HCT116 (cell line): ENCODE measurements around the gene LRRFIP1. TPM values are rescaled to one million over a fixed set of nuclear protein-coding genes. Genes with fewer than 3 reads are reported as not detected.
"Not testable (repeated sequence)": the region's sequence is repeated elsewhere in the genome, so short reads cannot be mapped to it uniquely, and the experiment has no call there.

Source experiments
- ATAC-seq: fragments of 200-7000 bp; cut with Tn5 transposase; 2 replicates; pipeline ENCODE4 v1.9.1; 2020; ENCODE audit warnings: mild to moderate bottlenecking, moderate library complexity
- BruUV-seq: library from RNA; stranded (reverse); fragments of 400-500 nt; replicated peaks from 2 replicates; lab custom pipeline; 2021; lab: Mats Ljungman, UMichigan
- CTCF ChIA-PET: fragments of 300-600 bp; sonication (Branson Sonifier 250); formaldehyde crosslinking; loops from one replicate; lab custom pipeline; 2021; ENCODE audit warnings: antibody characterized with exemption; lab: Charles Lee
- POLR2A ChIA-PET: fragments of 300-600, 350-600 bp; sonication (Branson Sonifier 250); formaldehyde crosslinking; loops from one replicate; lab custom pipeline; 2021; ENCODE audit warnings: antibody characterized with exemption; lab: Charles Lee
- RAD21 ChIA-PET, 2 experiments: fragments of 300-600 bp; sonication (Branson Sonifier 250); formaldehyde crosslinking; loops; one replicate each; lab custom pipeline; 2023; ENCODE audit warnings: low total read pairs in 2 of 2; ENCODE audit not compliant: uncharacterized antibody in 2 of 2, unreplicated experiment in 2 of 2, low non-redundant PET in 1 of 2; lab: Charles Lee
- DNase-seq: peaks from one replicate; pipeline ENCODE4 v3.0.0-alpha.2; 2010; ENCODE audit warnings: low read depth, low spot score
- H2AFZ ChIP-seq: fragments of 200-600 bp; shearing (Covaris generic), sonication (generic); 2 replicates; pipeline ENCODE4 v1.6.1; 2017; ENCODE audit warnings: low read depth, mixed run types, mixed read lengths, antibody characterized with exemption, low read length; ENCODE audit not compliant: poor library complexity, severe bottlenecking
- H3K27ac ChIP-seq: 2 replicates; pipeline ENCODE4 v1.5.1; 2012; ENCODE audit warnings: low read depth, low read length
- H3K27me3 ChIP-seq: fragments of 200-600 bp; sonication (generic); 2 replicates; pipeline ENCODE4 v1.6.1; 2016; ENCODE audit warnings: mixed run types, low read length, mixed read lengths; ENCODE audit not compliant: insufficient read depth
- H3K36me3 ChIP-seq, 2 experiments: fragments of 200-500 bp in 1 of 2; fragments of 200-600 bp in 1 of 2; sonication (Bioruptor generic) in 1 of 2; sonication (generic) in 1 of 2; 2 replicates each; pipeline versions ENCODE4 v1.5.1 to v1.6.1; 2014 to 2016; ENCODE audit warnings: low read length in 2 of 2, inconsistent platforms in 1 of 2, mixed read lengths in 1 of 2, mixed run types in 1 of 2; ENCODE audit not compliant: insufficient read depth in 2 of 2, control insufficient read depth in 1 of 2
- H3K4me1 ChIP-seq, 2 experiments: fragments of 200-600 bp in 1 of 2; sonication (generic) in 1 of 2; 2 replicates each; pipeline versions ENCODE4 v1.5.1 to v1.6.1; 2012 to 2017; ENCODE audit warnings: low read length in 2 of 2, inconsistent platforms in 1 of 2, mild to moderate bottlenecking in 1 of 2, mixed read lengths in 1 of 2, mixed run types in 1 of 2, moderate library complexity in 1 of 2; ENCODE audit not compliant: insufficient read depth in 2 of 2, control insufficient read depth in 1 of 2
- H3K4me2 ChIP-seq: fragments of 200-600 bp; sonication (generic); 2 replicates; pipeline ENCODE4 v1.6.1; 2017; ENCODE audit warnings: mixed run types, low read length, mixed read lengths
- H3K4me3 ChIP-seq, 2 experiments: fragments of 200-600 bp in 1 of 2; sonication (generic) in 1 of 2; replicated peaks in 1 of 2; 2 replicates each; pipeline ENCODE4 v1.5.1; 2011 to 2016; ENCODE audit warnings: low read length in 2 of 2, control low read depth in 1 of 2, low read depth in 1 of 2, mild to moderate bottlenecking in 1 of 2, mixed read lengths in 1 of 2, mixed run types in 1 of 2
- H3K79me2 ChIP-seq: fragments of 200-600 bp; sonication (generic); 2 replicates; pipeline ENCODE4 v1.6.1; 2017; ENCODE audit warnings: mild to moderate bottlenecking, mixed run types, low read length, moderate library complexity, mixed read lengths; ENCODE audit not compliant: insufficient read depth
- H3K9ac ChIP-seq: fragments of 200-600 bp; sonication (generic); 2 replicates; pipeline ENCODE4 v1.6.1; 2016; ENCODE audit warnings: low read length, mixed read lengths
- H3K9me2 ChIP-seq: fragments of 200-600 bp; sonication (generic), shearing (Covaris generic); 2 replicates; pipeline ENCODE4 v1.6.1; 2017; ENCODE audit warnings: mixed run types, mild to moderate bottlenecking, moderate library complexity; ENCODE audit not compliant: insufficient read depth
- H3K9me3 ChIP-seq, 2 experiments: fragments of 200-500 bp in 1 of 2; fragments of 200-600 bp in 1 of 2; sonication (Bioruptor generic) in 1 of 2; sonication (generic) in 1 of 2; 2 replicates each; pipeline ENCODE4 v1.6.1; 2014 to 2017; ENCODE audit warnings: low read length in 2 of 2, mixed read lengths in 2 of 2, inconsistent platforms in 1 of 2, low read depth in 1 of 2, mild to moderate bottlenecking in 1 of 2, mixed run types in 1 of 2, moderate library complexity in 1 of 2; ENCODE audit not compliant: control insufficient read depth in 1 of 2, insufficient read depth in 1 of 2
- H4K20me1 ChIP-seq: fragments of 200-600 bp; sonication (generic), shearing (Covaris generic); 2 replicates; pipeline ENCODE4 v1.6.1; 2017; ENCODE audit warnings: mixed run types, mild to moderate bottlenecking, moderate library complexity; ENCODE audit not compliant: insufficient read depth
- CBX3 ChIP-seq: IDR thresholded peaks from 2 replicates; pipeline ENCODE4 v1.6.1; 2012; ENCODE audit warnings: low read depth
- CTCF ChIP-seq, 3 experiments: fragments of 200-600 bp in 1 of 3; sonication (generic) in 1 of 3; IDR thresholded peaks in 2 of 3; conservative IDR thresholded peaks in 1 of 3; 2 replicates each; pipeline ENCODE4 v1.5.1; 2012 to 2017; ENCODE audit warnings: low read depth in 2 of 3, low read length in 2 of 3, antibody characterized with exemption in 1 of 3, borderline replicate concordance in 1 of 3, control low read depth in 1 of 3, mild to moderate bottlenecking in 1 of 3, mixed read lengths in 1 of 3, mixed run types in 1 of 3, moderate library complexity in 1 of 3; ENCODE audit not compliant: insufficient read depth in 1 of 3
- EZH2 ChIP-seq: fragments of 200-600 bp; sonication (generic); IDR thresholded peaks from 2 replicates; pipeline ENCODE4 v1.6.1; 2017; ENCODE audit warnings: antibody characterized with exemption, mixed run types
- EZH2phosphoT487 ChIP-seq: fragments of 200-600 bp; IDR thresholded peaks from 2 replicates; pipeline ENCODE4 v1.6.1; 2018; ENCODE audit warnings: antibody characterized with exemption, borderline replicate concordance
- JUND ChIP-seq: IDR thresholded peaks from 2 replicates; pipeline ENCODE4 v1.6.1; 2012
- SIN3A ChIP-seq: IDR thresholded peaks from 2 replicates; pipeline ENCODE4 v1.6.1; 2012; ENCODE audit warnings: low read depth
- SP1 ChIP-seq: IDR thresholded peaks from 2 replicates; pipeline ENCODE4 v1.6.1; 2012; ENCODE audit warnings: low read depth
- SRF ChIP-seq: IDR thresholded peaks from 2 replicates; pipeline ENCODE4 v1.6.1; 2012; ENCODE audit warnings: low read depth
- YY1 ChIP-seq: IDR thresholded peaks from 2 replicates; pipeline ENCODE4 v1.6.1; 2011; ENCODE audit warnings: low read length, low read depth, moderate library complexity, mild to moderate bottlenecking; ENCODE audit not compliant: insufficient replicate concordance; ENCODE audit errors: extremely low read depth
- intact Hi-C: fragments of 100-400 bp; cut with micrococcal nuclease; formaldehyde crosslinking; loops from 2 replicates; pipeline ENCODE4 v1.10.0; 2022
- total RNA-seq: library from RNA; stranded (reverse); gene quantifications from one replicate; pipeline ENCODE4 v1.2.1, GENCODE V29; 2021; ENCODE audit not compliant: unreplicated experiment

LRRFIP1 gene
- total RNA-seq, 1 experiment from 2014 or later = 76.9 TPM

- Histone ChIP-seq H3K4me2 (no peak overlapping the region), H4K20me1 (no peaks in the 10 kb centered on the region), H3K9me2 (no peaks in the 10 kb centered on the region), H3K79me2 (no peaks in the 10 kb centered on the region), H3K27me3 (0 out of 2 replicates have a peak, but pooled peaks cover 3% of the 10 kb centered on the region), H3K9ac (no peak overlapping the region), H3K9me3 (no peaks in the 10 kb centered on the region), H3K4me3 (no peak overlapping the region), H2AFZ (no peak overlapping the region), H3K27ac (no peak overlapping the region), H3K36me3 (no peaks in the 10 kb centered on the region), H3K4me1 (peaks cover 6 to 9% of the 10 kb centered on the region in 2 experiments)
- BruUV-seq = no TSS peak
- ChIA-PET RAD21 (no interaction called here), CTCF (no interaction called here), POLR2A (no interaction called here)
- TF ChIP-seq EZH2phosphoT487 = no peak
- no peak for TF ChIP-seq SIN3A
- TF ChIP-seq JUND = no peak
- no peak for TF ChIP-seq YY1
- TF ChIP-seq CTCF (IDR thresholded peaks at IDR 0.05 in 2 of 3, conservative IDR thresholded peaks at IDR 0.05 in 1 of 3; ENCODE audit: borderline replicate concordance in 1 of 3, insufficient read depth in 1 of 3, low read depth in 2 of 3, low read length in 2 of 3) = no peak
- no peak for TF ChIP-seq SP1
- no peak for TF ChIP-seq EZH2
- TF ChIP-seq CBX3 = no peak
- TF ChIP-seq SRF = no peak
- intact Hi-C loops = no loop called here
- no peak for ATAC-seq
- DNase-seq = no peak
Observed at GRCh38 chr2:237666606-237667005, 39.2 kb downstream of the LRRFIP1 start.

GRCh38 chr2:237667050-237667576 lies 39.7 kb downstream of the LRRFIP1 start:
- POLR2A ChIA-PET, H3K36me3 ChIP-seq, intact Hi-C loops, H3K4me1 ChIP-seq, ATAC-seq, H3K9ac ChIP-seq, CTCF ChIA-PET, BruUV-seq, H3K27me3 ChIP-seq, H3K9me3 ChIP-seq, H4K20me1 ChIP-seq, H3K27ac ChIP-seq, H3K4me2 ChIP-seq, H3K79me2 ChIP-seq, H3K9me2 ChIP-seq, H2AFZ ChIP-seq, RAD21 ChIA-PET, H3K4me3 ChIP-seq, DNase-seq: not testable (repeated sequence)
